Prostate gland (tissue), 2 donors: ENCODE results near the gene NACAD. TPM values are rescaled to one million over a fixed set of nuclear protein-coding genes. Genes with fewer than 3 reads are reported as not detected.

ENCODE experiments used
- DNase-seq: peaks from one replicate; pipeline ENCODE4 v3.0.0-alpha.2; 2019; ENCODE audit warnings: low spot score
- H3K27ac ChIP-seq, 2 donors: fragments of 200-600 bp; sonication (generic); 2 replicates each; pipeline ENCODE4 v1.5.1; 2017 to 2019
- H3K27me3 ChIP-seq: fragments of 200-600 bp; sonication (generic); replicated peaks from 2 replicates; pipeline ENCODE4 v1.5.1; 2019; ENCODE audit not compliant: insufficient read depth
- H3K36me3 ChIP-seq, 2 donors: fragments of 200-600 bp; sonication (generic); 1 replicate in 1 of 2; 2 replicates in 1 of 2; pipeline versions ENCODE4 v1.5.1 to v1.8.1; 2017 to 2019
- H3K4me1 ChIP-seq: fragments of 200-600 bp; sonication (generic); replicated peaks from 2 replicates; pipeline ENCODE4 v1.5.1; 2019
- H3K4me3 ChIP-seq, 2 donors: fragments of 200-600 bp; sonication (generic); 2 replicates each; pipeline ENCODE4 v1.5.1; 2017 to 2019
- H3K9me3 ChIP-seq: fragments of 200-600 bp; sonication (generic); 2 replicates; pipeline ENCODE4 v1.5.1; 2017
- CTCF ChIP-seq, 4 experiments: fragments of 200-600 bp in 2 of 4; fragments of 450-650 bp in 2 of 4; sonication (generic) in 2 of 4; IDR thresholded peaks; 1 replicate in 3 of 4; 2 replicates in 1 of 4; pipeline ENCODE4 v1.5.1; 2016 to 2019; ENCODE audit warnings: antibody characterized with exemption in 4 of 4, mild to moderate bottlenecking in 2 of 4, moderate library complexity in 2 of 4
- POLR2A ChIP-seq: fragments of 450-650 bp; IDR thresholded peaks from one replicate; pipeline ENCODE4 v1.6.1; 2016; ENCODE audit warnings: antibody characterized with exemption, mild to moderate bottlenecking
- POLR2AphosphoS5 ChIP-seq: sonication (generic); formaldehyde crosslinking; IDR thresholded peaks from one replicate; pipeline ENCODE4 v1.6.1; 2017; ENCODE audit warnings: antibody characterized with exemption
- WGBS: methylation state at CpG from one replicate; pipeline ENCODE4 v1.1.5; 2018; 5-methylcytosine and 5-hydroxymethylcytosine counted together
- intact Hi-C: fragments of 100-400 bp; cut with DNase I; formaldehyde crosslinking; loops from one replicate; pipeline ENCODE4 v1.14.2; 2022
- total RNA-seq, 2 donors: library from RNA; depleted of rRNA; stranded (reverse); fragments of >200 nt; gene quantifications; one replicate each; pipeline ENCODE4 v1.1.0, GENCODE V29; 2016

The NACAD gene
- total RNA-seq, 2 donors from 2014 or later, result 3.5 to 10.3 TPM

GRCh38 chr7:45060295-45060694, 28.5 kb downstream of the NACAD start:
- no peaks in the 10 kb centered on the region for H3K27me3 ChIP-seq
- no peak overlapping the region for H3K27ac ChIP-seq
- DNase-seq, result no peak
- no peak overlapping the region for H3K4me3 ChIP-seq
- H3K36me3 ChIP-seq, result no peaks in the 10 kb centered on the region
- TF ChIP-seq POLR2A (no peak), CTCF (IDR thresholded peaks at IDR 0.05) (no peak), POLR2AphosphoS5 (no peak)
- intact Hi-C loops, result no loop called here
- no peaks in the 10 kb centered on the region for H3K4me1 ChIP-seq
- 98% methylated on average over 3 of the region's 3 CpGs for WGBS
- H3K9me3 ChIP-seq, result no peaks in the 10 kb centered on the region

- no peaks in the 10 kb centered on the region for H3K27me3 ChIP-seq
- DNase-seq, result no peak
- no peak overlapping the region for H3K4me3 ChIP-seq
- 92% methylated on average over 5 of the region's 5 CpGs for WGBS
- intact Hi-C loops, result no loop called here
- no peaks in the 10 kb centered on the region for H3K36me3 ChIP-seq
- no peaks in the 10 kb centered on the region for H3K9me3 ChIP-seq
- no peaks in the 10 kb centered on the region for H3K4me1 ChIP-seq
- H3K27ac ChIP-seq, result no peak overlapping the region
- TF ChIP-seq POLR2A (no peak), POLR2AphosphoS5 (no peak), CTCF (IDR thresholded peaks at IDR 0.05) (no peak)
Measured at GRCh38 chr7:45057878-45058277, 30.9 kb downstream of the NACAD start.

- no peak overlapping the region for H3K4me3 ChIP-seq
- H3K36me3 ChIP-seq, result no peaks in the 10 kb centered on the region
- intact Hi-C loops, result no loop called here
- no peaks in the 10 kb centered on the region for H3K27me3 ChIP-seq
- DNase-seq, result no peak
- H3K27ac ChIP-seq, result no peak overlapping the region
- H3K4me1 ChIP-seq, result no peaks in the 10 kb centered on the region
- no peaks in the 10 kb centered on the region for H3K9me3 ChIP-seq
- WGBS, result over 99% methylated on average over 5 of the region's 5 CpGs
- TF ChIP-seq POLR2A (no peak), CTCF (IDR thresholded peaks at IDR 0.05) (no peak), POLR2AphosphoS5 (no peak)
Measured at GRCh38 chr7:45055594-45056219, 33.1 kb downstream of the NACAD start.

GRCh38 chr7:45055016-45055415, 33.8 kb downstream of the NACAD start:
- no peaks in the 10 kb centered on the region for H3K36me3 ChIP-seq
- no peak for DNase-seq
- H3K4me1 ChIP-seq, result no peaks in the 10 kb centered on the region
- WGBS, result 77% methylated on average over 5 of the region's 5 CpGs
- no peak overlapping the region for H3K4me3 ChIP-seq
- intact Hi-C loops, result no loop called here
- no peaks in the 10 kb centered on the region for H3K9me3 ChIP-seq
- H3K27me3 ChIP-seq, result no peaks in the 10 kb centered on the region
- no peak for TF ChIP-seq POLR2A
- no peak for TF ChIP-seq CTCF (IDR thresholded peaks at IDR 0.05)
- TF ChIP-seq POLR2AphosphoS5, result no peak
- no peak overlapping the region for H3K27ac ChIP-seq

- Histone ChIP-seq H3K9me3 (no peaks in the 10 kb centered on the region), H3K27ac (no peak overlapping the region), H3K36me3 (no peaks in the 10 kb centered on the region), H3K27me3 (no peaks in the 10 kb centered on the region), H3K4me3 (no peak overlapping the region), H3K4me1 (no peaks in the 10 kb centered on the region)
- 90% methylated on average over 3 of the region's 3 CpGs for WGBS
- intact Hi-C loops, result no loop called here
- DNase-seq, result no peak
- no peak for TF ChIP-seq POLR2A
- TF ChIP-seq POLR2AphosphoS5, result no peak
- no peak for TF ChIP-seq CTCF (IDR thresholded peaks at IDR 0.05)
Measured at GRCh38 chr7:45054442-45054841, 34.3 kb downstream of the NACAD start.
